Measurements from ENCODE around the gene DPM2.
A peak's percentile ranks its signal among the peaks of the same experiment; 100 is the strongest.

DPM2 gene

DNA sequence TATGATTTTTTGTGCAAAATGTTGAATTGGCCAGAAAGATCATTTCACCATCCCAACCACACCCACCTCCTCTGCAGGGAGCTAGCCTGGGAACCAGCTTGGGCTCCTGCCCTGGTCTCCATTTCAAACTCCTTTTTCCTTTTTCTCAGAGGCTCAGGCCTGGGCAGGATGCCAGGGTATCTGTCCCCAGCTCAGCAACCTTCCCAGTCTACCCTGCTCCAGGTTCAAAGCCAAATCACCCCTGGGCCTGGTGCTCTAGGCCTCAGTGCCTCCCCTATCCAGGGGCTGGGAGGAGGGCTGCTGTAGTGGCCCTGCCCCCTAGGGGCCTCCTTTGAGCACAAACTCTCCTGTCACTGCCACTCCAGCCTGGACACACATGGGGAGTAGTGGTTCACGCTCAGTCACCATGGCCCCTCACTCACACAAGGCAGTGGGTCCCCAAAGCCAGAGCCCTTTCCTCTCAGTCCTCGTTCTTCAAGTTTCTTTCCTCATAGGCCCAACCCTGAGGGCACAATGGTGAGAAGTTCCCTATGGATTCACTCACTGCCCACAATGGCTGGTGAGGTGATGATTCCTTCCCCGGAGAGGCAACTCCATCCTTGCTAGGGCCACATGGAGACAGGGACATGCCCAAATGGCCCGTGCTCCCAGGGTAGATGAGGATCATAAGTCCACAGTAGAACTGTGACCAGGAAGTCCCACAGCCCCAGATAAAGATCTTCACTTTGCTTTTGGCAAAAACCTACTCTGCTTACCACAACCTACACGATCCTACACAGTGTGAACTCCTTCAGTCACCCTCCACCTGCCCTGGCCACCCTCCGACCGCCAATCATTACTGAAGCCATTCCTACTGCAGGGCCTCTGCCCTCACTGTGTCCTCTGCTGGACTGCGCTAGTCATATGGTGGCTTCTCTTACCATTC is 19.2 kb downstream of the DPM2 start:
- TF ChIP-seq, protein P1, sequence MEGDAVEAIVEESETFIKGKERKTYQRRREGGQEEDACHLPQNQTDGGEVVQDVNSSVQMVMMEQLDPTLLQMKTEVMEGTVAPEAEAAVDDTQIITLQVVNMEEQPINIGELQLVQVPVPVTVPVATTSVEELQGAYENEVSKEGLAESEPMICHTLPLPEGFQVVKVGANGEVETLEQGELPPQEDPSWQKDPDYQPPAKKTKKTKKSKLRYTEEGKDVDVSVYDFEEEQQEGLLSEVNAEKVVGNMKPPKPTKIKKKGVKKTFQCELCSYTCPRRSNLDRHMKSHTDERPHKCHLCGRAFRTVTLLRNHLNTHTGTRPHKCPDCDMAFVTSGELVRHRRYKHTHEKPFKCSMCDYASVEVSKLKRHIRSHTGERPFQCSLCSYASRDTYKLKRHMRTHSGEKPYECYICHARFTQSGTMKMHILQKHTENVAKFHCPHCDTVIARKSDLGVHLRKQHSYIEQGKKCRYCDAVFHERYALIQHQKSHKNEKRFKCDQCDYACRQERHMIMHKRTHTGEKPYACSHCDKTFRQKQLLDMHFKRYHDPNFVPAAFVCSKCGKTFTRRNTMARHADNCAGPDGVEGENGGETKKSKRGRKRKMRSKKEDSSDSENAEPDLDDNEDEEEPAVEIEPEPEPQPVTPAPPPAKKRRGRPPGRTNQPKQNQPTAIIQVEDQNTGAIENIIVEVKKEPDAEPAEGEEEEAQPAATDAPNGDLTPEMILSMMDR (IDR thresholded peaks at IDR 0.05; ENCODE audit: low read depth, low read length), result peak; percentile 34
- no peak for TF ChIP-seq POLR2A (IDR thresholded peaks at IDR 0.05; ENCODE audit: extremely low read depth, insufficient read length)
- DNase-seq (ENCODE audit: low read depth), result peak; percentile 53
- no peak overlapping the region for H3K4me3 ChIP-seq (ENCODE audit: low read depth, low read length)

DNA sequence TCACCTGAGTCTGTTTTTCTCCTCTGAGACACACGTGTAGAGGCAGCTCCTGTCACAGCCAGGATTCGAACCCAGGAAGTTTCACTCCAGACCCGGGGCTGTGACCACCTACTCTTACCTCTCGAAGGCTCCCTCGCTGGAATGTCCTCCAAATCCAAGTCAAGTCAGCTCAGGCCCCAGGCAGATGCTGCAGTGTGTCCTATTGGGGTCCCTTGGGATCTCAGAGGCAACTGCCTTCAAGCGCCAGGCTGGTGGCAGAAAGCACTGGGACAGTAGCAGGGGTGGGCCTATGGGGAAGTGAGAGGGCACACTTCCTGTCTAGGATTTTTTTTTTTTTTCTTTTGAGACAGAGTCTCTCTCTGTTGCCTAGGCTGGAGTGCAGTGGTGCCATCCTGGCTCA is 20.1 kb downstream of the DPM2 start:
- peak; percentile 75 for DNase-seq (ENCODE audit: low read depth)
- TF ChIP-seq POLR2A (IDR thresholded peaks at IDR 0.05; ENCODE audit: extremely low read depth, insufficient read length) (no peak), MYC (IDR thresholded peaks at IDR 0.05; ENCODE audit: low read depth, low read length) (no peak)
- TF ChIP-seq, protein P1 (IDR thresholded peaks at IDR 0.05; ENCODE audit: low read depth, low read length), result no peak
- TF ChIP-seq, protein P2, sequence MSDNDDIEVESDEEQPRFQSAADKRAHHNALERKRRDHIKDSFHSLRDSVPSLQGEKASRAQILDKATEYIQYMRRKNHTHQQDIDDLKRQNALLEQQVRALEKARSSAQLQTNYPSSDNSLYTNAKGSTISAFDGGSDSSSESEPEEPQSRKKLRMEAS (IDR thresholded peaks at IDR 0.05; ENCODE audit: low read depth, low read length), result no peak
- peak overlapping the region; percentile 16 for H3K4me3 ChIP-seq (ENCODE audit: low read depth, low read length)

DNA sequence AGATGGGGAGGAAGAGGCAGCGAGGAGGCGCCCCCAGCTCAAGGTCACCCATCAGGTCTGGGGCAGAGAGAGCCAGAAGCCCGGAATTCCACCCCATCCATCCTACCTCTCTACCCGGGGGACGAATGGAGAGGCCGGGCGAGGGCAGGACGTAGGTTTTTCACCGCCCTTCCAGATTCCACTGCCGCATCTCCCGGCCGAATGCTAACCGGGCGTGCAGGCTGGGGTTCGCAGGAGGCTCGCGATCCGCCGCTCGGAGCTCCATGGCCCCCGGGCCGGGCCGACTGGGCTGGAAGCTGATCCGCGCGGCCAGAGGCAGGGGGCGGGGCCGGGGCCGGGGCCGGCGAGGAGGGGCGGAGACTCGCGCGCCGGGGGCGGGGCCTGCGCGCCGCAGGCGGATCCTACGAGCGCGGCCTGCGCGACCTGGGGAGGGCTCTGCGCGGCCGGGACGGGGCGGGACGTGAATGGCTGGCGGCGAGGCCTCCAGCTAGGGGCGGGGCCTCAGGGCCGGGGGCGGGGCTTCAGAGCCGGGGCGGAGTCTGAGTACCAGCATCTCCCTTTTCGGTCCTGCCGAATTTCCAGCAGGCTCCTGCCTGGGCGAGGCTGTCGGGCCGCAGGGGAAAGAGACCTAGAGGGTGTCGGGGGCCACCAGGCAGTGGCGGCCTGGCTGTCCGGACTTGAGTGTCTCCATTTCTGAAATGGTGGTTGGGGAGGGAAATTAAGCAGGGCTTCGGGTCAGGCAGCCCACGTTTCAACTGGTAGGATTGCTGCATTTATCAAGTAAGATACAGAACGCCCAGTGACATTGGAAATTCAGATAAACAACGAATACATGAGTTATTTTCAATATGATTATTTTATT is 20.7 kb downstream of the DPM2 start, which contains the start of gene ST6GALNAC4:
Gene ST6GALNAC4 (minus strand): TSS at position 322 of the 862 bp plus-strand sequence. CDS start 622 bp downstream, outside the sequence.
- TF ChIP-seq POLR2A (IDR thresholded peaks at IDR 0.05; ENCODE audit: extremely low read depth, insufficient read length), result peak; percentile 33
- TF ChIP-seq MYC (IDR thresholded peaks at IDR 0.05; ENCODE audit: low read depth, low read length), result no peak
- peak within 1 kb of the TSS; percentile 16 for H3K4me3 ChIP-seq (ENCODE audit: low read depth, low read length)
- peak; percentile 88 for DNase-seq (ENCODE audit: low read depth)

DNA sequence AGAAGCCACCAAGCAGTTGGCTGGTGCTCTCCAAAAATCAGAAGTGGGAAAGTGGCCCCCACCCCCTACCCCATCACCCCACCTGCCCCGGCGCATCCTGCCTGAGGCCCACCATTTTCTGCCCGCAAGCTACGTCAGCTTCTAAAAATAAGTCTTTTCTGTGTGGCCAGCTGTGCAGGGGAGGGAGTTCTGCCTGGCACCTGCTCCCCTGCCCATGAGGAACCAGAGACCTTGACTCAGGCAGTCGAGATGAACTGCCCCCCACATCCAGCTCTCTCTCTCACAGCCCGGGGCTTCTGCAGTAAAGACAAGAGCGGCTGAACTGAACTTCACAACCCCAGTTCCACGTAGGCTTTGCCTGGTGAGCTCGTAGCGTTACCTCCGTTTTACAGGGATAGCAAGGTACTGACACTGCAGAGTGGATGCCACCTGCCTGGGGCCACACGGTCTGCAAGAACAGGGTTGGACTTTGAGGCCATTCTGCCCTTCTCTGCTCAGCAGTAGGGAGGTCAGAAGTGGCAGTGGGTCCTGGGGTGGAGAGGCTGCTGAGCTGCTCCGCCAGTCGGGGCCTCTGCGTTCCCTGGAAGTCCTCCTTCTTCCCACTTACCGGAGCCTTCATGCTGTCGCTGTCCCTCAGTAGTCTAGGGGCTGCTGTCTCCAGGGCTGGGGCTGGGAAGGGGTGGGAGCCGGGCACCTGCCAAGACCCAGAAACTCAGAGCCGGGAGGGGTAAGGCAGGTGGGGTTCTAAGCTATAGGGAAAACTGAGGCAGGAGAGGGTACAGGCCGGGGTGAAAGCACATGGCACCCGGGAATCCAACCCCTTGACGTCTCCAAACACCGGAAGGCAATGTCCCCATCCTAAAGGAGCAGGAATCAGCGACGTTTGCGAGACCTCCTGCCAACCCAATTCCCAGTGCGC is 21.6 kb downstream of the DPM2 start:
- TF ChIP-seq POLR2A (IDR thresholded peaks at IDR 0.05; ENCODE audit: extremely low read depth, insufficient read length), result no peak
- TF ChIP-seq, protein P2 (IDR thresholded peaks at IDR 0.05; ENCODE audit: low read depth, low read length), result no peak
- TF ChIP-seq, protein P1 (IDR thresholded peaks at IDR 0.05; ENCODE audit: low read depth, low read length), result no peak
- no peak for TF ChIP-seq MYC (IDR thresholded peaks at IDR 0.05; ENCODE audit: low read depth, low read length)
- DNase-seq (ENCODE audit: low read depth), result no peak
- H3K4me3 ChIP-seq (ENCODE audit: low read depth, low read length), result no peak overlapping the region

DNA sequence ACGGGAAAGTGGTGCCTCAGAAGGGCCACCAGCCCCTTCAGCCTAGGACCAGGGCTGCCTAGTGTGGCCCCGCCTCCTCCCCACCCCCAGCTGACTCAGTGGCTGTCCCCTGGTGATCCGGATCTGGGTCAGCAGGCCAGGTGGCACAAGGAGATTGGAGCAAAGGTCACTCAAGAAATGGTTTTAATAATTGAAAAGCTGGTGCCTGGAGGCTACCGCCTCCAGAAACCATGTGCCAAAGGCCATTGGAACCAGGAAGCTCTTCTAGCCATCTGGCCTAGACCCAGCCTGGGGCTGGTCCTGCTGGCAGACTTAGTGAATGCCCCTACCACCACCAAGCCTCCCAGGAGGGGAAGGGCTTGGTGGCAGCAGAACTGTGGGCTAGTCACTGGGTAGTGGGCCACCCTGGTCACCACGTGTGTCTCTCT is 22.3 kb downstream of the DPM2 start:
- no peak overlapping the region for H3K4me3 ChIP-seq (ENCODE audit: low read depth, low read length)
- TF ChIP-seq, protein P2 (IDR thresholded peaks at IDR 0.05; ENCODE audit: low read depth, low read length), result no peak
- TF ChIP-seq, protein P1 (IDR thresholded peaks at IDR 0.05; ENCODE audit: low read depth, low read length), result no peak
- no peak for TF ChIP-seq MYC (IDR thresholded peaks at IDR 0.05; ENCODE audit: low read depth, low read length)
- no peak for DNase-seq (ENCODE audit: low read depth)

Data from NB4 (cell line).